IPS DF 19.7 (cell line): ENCODE data around the gene ACSF2.

Source experiments
- DNase-seq: peaks from one replicate; pipeline ENCODE4 v3.0.0-alpha.2; 2013; ENCODE audit warnings: low read depth, low spot score

The ACSF2 gene

GRCh38 chr17:50499721-50500120, 73.7 kb downstream of the ACSF2 start:
- DNase-seq: no peak

- DNase-seq: no peak
Measured at GRCh38 chr17:50501054-50501453, 75.0 kb downstream of the ACSF2 start.

GRCh38 chr17:50502301-50502990, 76.4 kb downstream of the ACSF2 start:
- DNase-seq: no peak

- no peak for DNase-seq
Measured at GRCh38 chr17:50505591-50506130, 79.6 kb downstream of the ACSF2 start.

- DNase-seq: no peak
Measured at GRCh38 chr17:50506298-50506697, 80.3 kb downstream of the ACSF2 start.

GRCh38 chr17:50507871-50508572, 82.0 kb downstream of the ACSF2 start, which contains the start of gene MYCBPAP:
Gene MYCBPAP (plus strand): TSS chr17:50508439. CDS start chr17:50508675, 236 bp downstream.
- peak; percentile 38 for DNase-seq

- DNase-seq: no peak
Measured at GRCh38 chr17:50508573-50509460, 82.8 kb downstream of the ACSF2 start.

GRCh38 chr17:50511058-50511457, 85.0 kb downstream of the ACSF2 start:
- DNase-seq: no peak

GRCh38 chr17:50513495-50513894, 87.5 kb downstream of the ACSF2 start:
- DNase-seq: no peak

GRCh38 chr17:50514388-50514787, 88.4 kb downstream of the ACSF2 start:
- no peak for DNase-seq

- no peak for DNase-seq
Measured at GRCh38 chr17:50514936-50515702, 89.1 kb downstream of the ACSF2 start.

- no peak for DNase-seq
Measured at GRCh38 chr17:50517011-50517410, 91.0 kb downstream of the ACSF2 start.

GRCh38 chr17:50517504-50518383, 91.7 kb downstream of the ACSF2 start:
- no peak for DNase-seq

GRCh38 chr17:50518384-50519023, 92.5 kb downstream of the ACSF2 start:
- DNase-seq: no peak

- DNase-seq: no peak
Measured at GRCh38 chr17:50519141-50519834, 93.3 kb downstream of the ACSF2 start.

- no peak for DNase-seq
Measured at GRCh38 chr17:50520483-50520882, 94.5 kb downstream of the ACSF2 start.

- no peak for DNase-seq
Measured at GRCh38 chr17:50521514-50521913, 95.5 kb downstream of the ACSF2 start.

- no peak for DNase-seq
Measured at GRCh38 chr17:50522766-50523165, 96.7 kb downstream of the ACSF2 start.

GRCh38 chr17:50523208-50523607, 97.2 kb downstream of the ACSF2 start:
- no peak for DNase-seq
